Measurements from ENCODE around the gene BCO2.

- no peak for TF ChIP-seq CTCF (IDR thresholded peaks at IDR 0.05 in 4 of 5, conservative IDR thresholded peaks at IDR 0.05 in 1 of 5)
- TF ChIP-seq POLR2A (IDR thresholded peaks at IDR 0.05), result no peak
These were observed 66.2 kb downstream of the BCO2 start for GRCh38 chr11:112241486-112241885.
